Subcutaneous adipose tissue (tissue), 4 donors: ENCODE results near the gene PARL. TPM values are rescaled to one million over a fixed set of nuclear protein-coding genes. Genes with fewer than 3 reads are reported as not detected.

ENCODE experiments used
- CTCF ChIP-seq: fragments of 450-650 bp; IDR thresholded peaks from one replicate; pipeline ENCODE4 v1.5.1; 2016; ENCODE audit warnings: low read depth, mild to moderate bottlenecking, control low read depth, antibody characterized with exemption, moderate library complexity
- total RNA-seq, 4 donors: library from RNA; depleted of rRNA; stranded (reverse); fragments of >200 nt; gene quantifications; one replicate each; pipeline ENCODE4 v1.1.0, GENCODE V29; 2016

The PARL gene
- 10 to 100 TPM; 43.4 to 66.4 (median 44.5) TPM for total RNA-seq

- TF ChIP-seq CTCF, result no peak
Measured at GRCh38 chr3:183884427-183885296, at the start of gene PARL. TSS of gene PARL (minus strand) at chr3:183884880. CDS start at chr3:183884846, 34 bp downstream.

GRCh38 chr3:183933160-183933559 is 48.5 kb upstream of the PARL start:
- TF ChIP-seq CTCF, result no peak

- TF ChIP-seq CTCF, result no peak
Measured at GRCh38 chr3:183931881-183932280, 47.2 kb upstream of the PARL start.

GRCh38 chr3:183930086-183930485 is 45.4 kb upstream of the PARL start:
- no peak for TF ChIP-seq CTCF

- TF ChIP-seq CTCF, result no peak
Measured at GRCh38 chr3:183927059-183927458, 42.4 kb upstream of the PARL start.

- TF ChIP-seq CTCF, result no peak
Measured at GRCh38 chr3:183924956-183925355, 40.3 kb upstream of the PARL start.

- no peak for TF ChIP-seq CTCF
Measured at GRCh38 chr3:183924543-183924942, 39.9 kb upstream of the PARL start.
